Transverse colon (tissue), 4 donors: ENCODE results near the gene ITPKB. TPM values are rescaled to one million over a fixed set of nuclear protein-coding genes. Genes with fewer than 3 reads are reported as not detected.

Source experiments
- DNase-seq: peaks from one replicate; pipeline ENCODE4 v3.0.0-alpha.2; 2019
- H3K27ac ChIP-seq, 4 donors: fragments of 200-600 bp; sonication (generic); 2 replicates each; pipeline ENCODE4 v1.5.1; 2016 to 2018; ENCODE audit warnings: inconsistent platforms in 4 of 4
- H3K27me3 ChIP-seq: fragments of 200-600 bp; sonication (generic); 2 replicates; pipeline ENCODE4 v1.5.1; 2017; ENCODE audit warnings: inconsistent platforms
- H3K36me3 ChIP-seq, 4 donors: fragments of 200-600 bp; sonication (generic); 2 replicates each; pipeline ENCODE4 v1.5.1; 2017 to 2019; ENCODE audit warnings: inconsistent platforms in 4 of 4
- H3K4me1 ChIP-seq, 4 donors: fragments of 200-600 bp; sonication (generic); 2 replicates each; pipeline ENCODE4 v1.5.1; 2017 to 2020; ENCODE audit warnings: inconsistent platforms in 4 of 4
- H3K4me3 ChIP-seq, 4 donors: fragments of 200-600 bp; sonication (generic); 1 replicate in 1 of 4; 2 replicates in 3 of 4; pipeline versions ENCODE4 v1.5.1 to v1.6.1; 2017 to 2019; ENCODE audit warnings: inconsistent platforms in 4 of 4
- H3K9me3 ChIP-seq, 2 donors: fragments of 200-600 bp; sonication (generic); 2 replicates each; pipeline ENCODE4 v1.5.1; 2017 to 2019; ENCODE audit warnings: inconsistent platforms in 2 of 2
- EP300 ChIP-seq: sonication (generic); formaldehyde crosslinking; IDR thresholded peaks from one replicate; pipeline ENCODE4 v1.6.1; 2017; ENCODE audit warnings: antibody characterized with exemption, low read depth
- POLR2A ChIP-seq: fragments of 450-650 bp; IDR thresholded peaks from one replicate; pipeline ENCODE4 v1.6.1; 2016; ENCODE audit warnings: antibody characterized with exemption, mild to moderate bottlenecking, moderate library complexity
- POLR2AphosphoS5 ChIP-seq, 3 donors: sonication (generic); formaldehyde crosslinking; IDR thresholded peaks; one replicate each; pipeline ENCODE4 v1.6.1; 2016; ENCODE audit warnings: antibody characterized with exemption in 3 of 3
- WGBS, 2 donors: methylation state at CpG; one replicate each; pipeline ENCODE4 v1.1.5; 2018; ENCODE audit warnings: low coverage in 1 of 2; 5-methylcytosine and 5-hydroxymethylcytosine counted together
- in situ Hi-C, 4 donors: fragments of 200-750 bp; cut with MboI; loops; one replicate each; pipeline versions ENCODE4 v1.15.0 to v1.15.1; 2017; ENCODE audit warnings: low sequenced_read_pairs in 3 of 4, low pct_ligation_motif_present in 1 of 4, low pct_unique_long_range_greater_than_20kb in 1 of 4
- intact Hi-C: fragments of 100-400 bp; cut with DNase I; formaldehyde crosslinking; loops from one replicate; pipeline ENCODE4 v1.15.1; 2023; ENCODE audit warnings: low total_unique reads
- total RNA-seq, 4 donors: library from RNA; depleted of rRNA; stranded (reverse); fragments of >200 nt; gene quantifications; one replicate each; pipeline ENCODE4 v1.1.0, GENCODE V29; 2016
- TF ChIP-seq, protein P1 (sequence below), 5 experiments: fragments of 200-600 bp in 3 of 5; fragments of 450-650 bp in 2 of 5; sonication (generic) in 3 of 5; IDR thresholded peaks; 1 replicate in 2 of 5; 2 replicates in 3 of 5; pipeline ENCODE4 v1.5.1; 2016 to 2017; ENCODE audit warnings: antibody characterized with exemption in 5 of 5, inconsistent platforms in 3 of 5, mild to moderate bottlenecking in 2 of 5, moderate library complexity in 1 of 5

Gene ITPKB
- total RNA-seq, 4 donors from 2014 or later = 14.3 to 57.6 (median 23.7) TPM

- Histone ChIP-seq H3K36me3 (no peaks in the 10 kb centered on the region), H3K4me1 (peaks cover 0 to 58% (median 16%) of the 10 kb centered on the region in 4 donors), H3K4me3 (no peak overlapping the region), H3K9me3 (no peaks in the 10 kb centered on the region), H3K27me3 (no peaks in the 10 kb centered on the region), H3K27ac (peak overlapping the region; percentile 21 to 55 (median 34))
- in situ Hi-C loops = no loop called here
- intact Hi-C loops = no loop called here
- no peak for DNase-seq
- WGBS, 2 donors = 67 to 76% methylated on average over 2 to 11 of the region's 11 CpGs
- TF ChIP-seq POLR2A (no peak), EP300 (no peak), POLR2AphosphoS5 (IDR thresholded peaks at IDR 0.05) (no peak)
- TF ChIP-seq, protein P1, sequence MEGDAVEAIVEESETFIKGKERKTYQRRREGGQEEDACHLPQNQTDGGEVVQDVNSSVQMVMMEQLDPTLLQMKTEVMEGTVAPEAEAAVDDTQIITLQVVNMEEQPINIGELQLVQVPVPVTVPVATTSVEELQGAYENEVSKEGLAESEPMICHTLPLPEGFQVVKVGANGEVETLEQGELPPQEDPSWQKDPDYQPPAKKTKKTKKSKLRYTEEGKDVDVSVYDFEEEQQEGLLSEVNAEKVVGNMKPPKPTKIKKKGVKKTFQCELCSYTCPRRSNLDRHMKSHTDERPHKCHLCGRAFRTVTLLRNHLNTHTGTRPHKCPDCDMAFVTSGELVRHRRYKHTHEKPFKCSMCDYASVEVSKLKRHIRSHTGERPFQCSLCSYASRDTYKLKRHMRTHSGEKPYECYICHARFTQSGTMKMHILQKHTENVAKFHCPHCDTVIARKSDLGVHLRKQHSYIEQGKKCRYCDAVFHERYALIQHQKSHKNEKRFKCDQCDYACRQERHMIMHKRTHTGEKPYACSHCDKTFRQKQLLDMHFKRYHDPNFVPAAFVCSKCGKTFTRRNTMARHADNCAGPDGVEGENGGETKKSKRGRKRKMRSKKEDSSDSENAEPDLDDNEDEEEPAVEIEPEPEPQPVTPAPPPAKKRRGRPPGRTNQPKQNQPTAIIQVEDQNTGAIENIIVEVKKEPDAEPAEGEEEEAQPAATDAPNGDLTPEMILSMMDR (IDR thresholded peaks at IDR 0.05) = no peak
Measured at GRCh38 chr1:226717256-226717909, 21.7 kb downstream of the ITPKB start.

DNA sequence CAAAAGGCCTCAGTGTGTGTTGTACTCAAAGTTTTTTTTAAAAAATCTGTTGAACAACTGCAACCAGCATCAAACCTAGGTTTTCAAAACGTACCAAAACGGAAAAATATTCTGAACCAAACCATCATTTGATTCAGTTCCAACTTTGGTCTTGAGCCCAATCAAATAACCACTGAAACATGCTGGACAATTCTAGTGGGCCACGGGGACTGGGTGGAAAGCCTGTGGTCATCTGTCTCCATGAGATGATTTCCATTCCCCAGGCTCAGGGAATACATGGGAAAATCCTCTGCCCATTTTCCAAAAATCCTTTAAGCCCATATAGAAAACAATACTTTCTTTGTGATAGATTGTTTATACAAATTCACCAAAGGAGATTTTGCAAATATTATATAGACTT, 22.5 kb downstream of the ITPKB start:
- peaks cover 6 to 58% (median 21%) of the 10 kb centered on the region in 4 donors for H3K4me1 ChIP-seq
- in situ Hi-C loops (no loop called here), intact Hi-C loops (no loop called here)
- DNase-seq = no peak
- no peak for TF ChIP-seq EP300
- TF ChIP-seq POLR2AphosphoS5 (IDR thresholded peaks at IDR 0.05) = no peak
- TF ChIP-seq, protein P1 (IDR thresholded peaks at IDR 0.05) = no peak
- 65 to 72% methylated on average over 2 to 3 of the region's 3 CpGs for WGBS, 2 donors
- no peaks in the 10 kb centered on the region for H3K36me3 ChIP-seq
- H3K4me3 ChIP-seq = no peak overlapping the region
- no peaks in the 10 kb centered on the region for H3K27me3 ChIP-seq
- no peak overlapping the region for H3K27ac ChIP-seq
- H3K9me3 ChIP-seq = no peaks in the 10 kb centered on the region

DNA sequence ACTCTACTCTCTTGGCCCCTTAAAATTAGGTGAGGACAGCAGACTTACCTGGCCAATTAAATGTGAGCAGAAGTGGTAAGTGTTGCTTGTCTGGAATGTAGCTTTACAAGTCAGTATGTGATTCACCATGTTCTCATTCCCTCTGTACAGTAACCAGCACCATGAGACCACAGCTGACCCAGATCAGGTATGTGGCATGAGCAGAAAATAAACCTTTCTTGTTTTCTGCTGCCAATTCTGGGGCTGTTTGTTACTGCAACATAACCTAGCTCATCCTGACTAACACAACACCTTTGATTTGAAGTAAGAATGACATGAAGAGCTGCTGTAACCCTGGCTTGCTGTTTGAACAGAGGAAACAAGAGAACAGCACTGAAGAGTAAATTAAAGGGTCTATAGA, 24.9 kb downstream of the ITPKB start:
- H3K27me3 ChIP-seq = no peaks in the 10 kb centered on the region
- H3K27ac ChIP-seq = peak overlapping the region; percentile 13 to 95 (median 67)
- H3K36me3 ChIP-seq = no peaks in the 10 kb centered on the region
- intact Hi-C loops = no loop called here
- TF ChIP-seq POLR2AphosphoS5 (IDR thresholded peaks at IDR 0.05) (no peak), EP300 (no peak), POLR2A (no peak)
- TF ChIP-seq, protein P1 (IDR thresholded peaks at IDR 0.05) = no peak
- no peak for DNase-seq
- no peak overlapping the region for H3K4me3 ChIP-seq
- peaks cover 8 to 58% (median 24%) of the 10 kb centered on the region in 4 donors for H3K4me1 ChIP-seq
- in situ Hi-C loops = no loop called here
- no peaks in the 10 kb centered on the region for H3K9me3 ChIP-seq

DNA sequence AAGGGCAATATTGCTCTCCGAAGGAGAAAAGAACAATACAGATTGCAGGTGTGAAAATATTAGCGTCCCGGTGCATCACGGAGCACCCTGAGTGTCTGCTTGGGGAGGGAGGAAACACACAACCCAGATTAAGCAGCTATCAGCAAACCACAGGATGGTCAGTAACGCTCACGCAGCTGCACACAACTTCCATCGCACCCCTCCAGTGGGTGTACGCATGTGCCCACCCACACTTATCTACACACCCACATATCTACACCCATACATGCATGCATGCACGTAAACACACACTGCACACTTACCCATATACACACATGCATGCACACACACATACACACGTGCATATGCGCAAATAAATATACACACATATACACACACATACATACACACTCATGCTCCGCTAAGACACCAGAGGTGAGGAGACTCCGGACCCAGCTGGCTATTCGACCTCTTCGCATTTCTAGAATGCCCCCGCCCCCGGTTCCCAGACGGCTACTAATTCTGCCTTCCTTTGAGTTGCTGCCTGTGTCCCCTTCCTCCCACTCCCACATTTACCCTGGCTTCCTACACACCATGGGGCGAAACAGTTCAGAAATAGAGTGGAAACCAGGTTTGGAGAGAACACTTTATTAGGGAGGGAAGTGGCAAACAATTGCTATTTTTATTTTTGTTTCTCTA, 26.2 kb downstream of the ITPKB start:
- in situ Hi-C loops (no loop called here), intact Hi-C loops (no loop called here)
- Histone ChIP-seq H3K27ac (peak overlapping the region; percentile 55 to 95 (median 80)), H3K9me3 (no peaks in the 10 kb centered on the region), H3K4me3 (no peak overlapping the region), H3K4me1 (peaks cover 9 to 70% (median 35%) of the 10 kb centered on the region in 4 donors), H3K27me3 (no peaks in the 10 kb centered on the region), H3K36me3 (no peaks in the 10 kb centered on the region)
- TF ChIP-seq, protein P1 (IDR thresholded peaks at IDR 0.05) = no peak
- no peak for TF ChIP-seq POLR2A
- no peak for TF ChIP-seq EP300
- TF ChIP-seq POLR2AphosphoS5 (IDR thresholded peaks at IDR 0.05) = no peak
- 78 to 100% methylated on average over 1 to 19 of the region's 19 CpGs for WGBS, 2 donors
- no peak for DNase-seq
